ENCODE measurements around the gene PRKCH. TPM values are rescaled to one million over a fixed set of nuclear protein-coding genes. Genes with fewer than 3 reads are reported as not detected.

The PRKCH gene
- total and polyA plus RNA-seq, 2 experiments from 2014 or later: 7.1 to 11.2 TPM

DNA sequence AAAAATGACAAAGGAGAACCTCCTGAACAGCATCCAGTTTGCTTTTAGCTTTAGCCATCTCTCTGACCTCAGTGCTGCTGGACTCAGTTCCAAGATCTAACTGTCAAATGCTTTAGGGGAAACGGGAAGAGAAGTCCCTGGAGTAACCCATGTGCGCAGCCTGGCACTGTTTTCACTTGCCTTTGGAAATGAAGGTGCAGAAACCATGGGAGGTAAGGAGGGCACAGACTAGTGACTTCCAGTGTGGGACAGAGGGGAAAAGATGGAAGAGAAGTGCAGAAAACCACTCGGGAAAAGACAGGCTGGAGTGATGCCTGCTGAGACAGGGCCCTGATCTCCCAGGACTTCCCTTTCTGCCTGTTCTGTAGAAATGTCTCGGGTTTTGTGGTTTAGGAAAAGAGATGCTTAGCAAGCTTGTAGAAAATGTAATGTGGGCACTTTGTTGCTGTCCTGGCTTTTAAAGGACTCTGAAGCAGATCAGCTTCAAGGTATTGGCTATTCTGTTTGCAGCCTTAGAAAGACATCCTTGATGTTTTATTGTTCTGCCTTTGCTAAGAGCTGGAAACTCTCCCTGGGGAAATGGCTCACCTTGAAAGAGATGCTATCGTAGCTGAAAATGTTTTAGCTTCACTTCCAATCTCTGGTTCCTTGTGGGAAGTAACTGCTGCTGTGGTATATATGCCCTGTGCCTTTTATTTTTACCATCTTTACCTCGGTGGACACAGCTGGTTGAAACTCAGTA, 249.3 kb downstream of the PRKCH start:
- Histone ChIP-seq H3K9me2 (replicated peaks; ENCODE audit: insufficient read depth) (no peaks in the 10 kb centered on the region), H3K36me3 (replicated peaks; ENCODE audit: insufficient read depth, low read depth) (no peaks in the 10 kb centered on the region), H3K9me3 (ENCODE audit: low read depth) (no peaks in the 10 kb centered on the region), H4K20me1 (ENCODE audit: insufficient read depth, poor library complexity, severe bottlenecking) (no peaks in the 10 kb centered on the region), H3K4me1 (ENCODE audit: insufficient read depth) (peaks cover 41% of the 10 kb centered on the region), H3K27ac (no peak overlapping the region), H3K4me2 (no peak overlapping the region), H3K79me2 (no peaks in the 10 kb centered on the region), H3K4me3 (no peak overlapping the region), H3K27me3 (no peaks in the 10 kb centered on the region), H2AFZ (no peak overlapping the region)
- no peak for DNase-seq (ENCODE audit: low spot score)
- TF ChIP-seq EZH2 (IDR thresholded peaks at IDR 0.05; ENCODE audit: borderline replicate concordance) (no peak), EZH2phosphoT487 (IDR thresholded peaks at IDR 0.05; ENCODE audit: low read depth, severe bottlenecking, unreplicated experiment) (no peak)
- TF ChIP-seq, protein P1, sequence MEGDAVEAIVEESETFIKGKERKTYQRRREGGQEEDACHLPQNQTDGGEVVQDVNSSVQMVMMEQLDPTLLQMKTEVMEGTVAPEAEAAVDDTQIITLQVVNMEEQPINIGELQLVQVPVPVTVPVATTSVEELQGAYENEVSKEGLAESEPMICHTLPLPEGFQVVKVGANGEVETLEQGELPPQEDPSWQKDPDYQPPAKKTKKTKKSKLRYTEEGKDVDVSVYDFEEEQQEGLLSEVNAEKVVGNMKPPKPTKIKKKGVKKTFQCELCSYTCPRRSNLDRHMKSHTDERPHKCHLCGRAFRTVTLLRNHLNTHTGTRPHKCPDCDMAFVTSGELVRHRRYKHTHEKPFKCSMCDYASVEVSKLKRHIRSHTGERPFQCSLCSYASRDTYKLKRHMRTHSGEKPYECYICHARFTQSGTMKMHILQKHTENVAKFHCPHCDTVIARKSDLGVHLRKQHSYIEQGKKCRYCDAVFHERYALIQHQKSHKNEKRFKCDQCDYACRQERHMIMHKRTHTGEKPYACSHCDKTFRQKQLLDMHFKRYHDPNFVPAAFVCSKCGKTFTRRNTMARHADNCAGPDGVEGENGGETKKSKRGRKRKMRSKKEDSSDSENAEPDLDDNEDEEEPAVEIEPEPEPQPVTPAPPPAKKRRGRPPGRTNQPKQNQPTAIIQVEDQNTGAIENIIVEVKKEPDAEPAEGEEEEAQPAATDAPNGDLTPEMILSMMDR (IDR thresholded peaks at IDR 0.05; ENCODE audit: poor library complexity): no peak
- WGBS (ENCODE audit: low lambda C conversion rate, missing lambda C conversion rate): 69% methylated on average over 6 of the region's 6 CpGs

DNA sequence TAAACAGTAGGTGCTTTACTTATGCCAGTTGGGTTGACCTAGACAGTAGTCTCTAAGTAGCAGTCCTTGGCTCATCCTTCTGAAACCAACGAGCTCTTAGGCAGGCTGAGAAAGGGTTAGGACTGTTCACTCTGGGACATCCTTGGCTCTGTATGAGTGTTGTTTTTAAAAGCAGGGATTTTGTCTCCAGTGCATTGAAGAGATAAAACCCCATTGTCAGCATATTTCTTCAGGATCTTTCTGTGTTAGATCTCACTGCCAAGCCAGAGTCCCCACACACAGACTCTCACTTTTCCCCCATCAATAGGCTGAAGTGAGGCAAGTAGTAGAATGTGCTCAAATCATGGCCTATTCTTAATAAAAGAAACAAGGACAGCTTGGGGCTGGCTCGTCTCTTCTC, 250.5 kb downstream of the PRKCH start:
- no peaks in the 10 kb centered on the region for H3K9me3 ChIP-seq (ENCODE audit: low read depth)
- H3K79me2 ChIP-seq: no peaks in the 10 kb centered on the region
- 76% methylated on average over 2 of the region's 2 CpGs for WGBS (ENCODE audit: low lambda C conversion rate, missing lambda C conversion rate)
- H3K27ac ChIP-seq: no peak overlapping the region
- H2AFZ ChIP-seq: no peak overlapping the region
- DNase-seq (ENCODE audit: low spot score): no peak
- H3K4me1 ChIP-seq (ENCODE audit: insufficient read depth): peaks cover 32% of the 10 kb centered on the region
- no peak overlapping the region for H3K4me3 ChIP-seq
- no peaks in the 10 kb centered on the region for H3K27me3 ChIP-seq
- H3K36me3 ChIP-seq (replicated peaks; ENCODE audit: insufficient read depth, low read depth): no peaks in the 10 kb centered on the region
- TF ChIP-seq, protein P1 (IDR thresholded peaks at IDR 0.05; ENCODE audit: poor library complexity): no peak
- TF ChIP-seq EZH2 (IDR thresholded peaks at IDR 0.05; ENCODE audit: borderline replicate concordance) (no peak), EZH2phosphoT487 (IDR thresholded peaks at IDR 0.05; ENCODE audit: low read depth, severe bottlenecking, unreplicated experiment) (no peak)
- no peak overlapping the region for H3K4me2 ChIP-seq
- H4K20me1 ChIP-seq (ENCODE audit: insufficient read depth, poor library complexity, severe bottlenecking): no peaks in the 10 kb centered on the region
- no peaks in the 10 kb centered on the region for H3K9me2 ChIP-seq (replicated peaks; ENCODE audit: insufficient read depth)

DNA sequence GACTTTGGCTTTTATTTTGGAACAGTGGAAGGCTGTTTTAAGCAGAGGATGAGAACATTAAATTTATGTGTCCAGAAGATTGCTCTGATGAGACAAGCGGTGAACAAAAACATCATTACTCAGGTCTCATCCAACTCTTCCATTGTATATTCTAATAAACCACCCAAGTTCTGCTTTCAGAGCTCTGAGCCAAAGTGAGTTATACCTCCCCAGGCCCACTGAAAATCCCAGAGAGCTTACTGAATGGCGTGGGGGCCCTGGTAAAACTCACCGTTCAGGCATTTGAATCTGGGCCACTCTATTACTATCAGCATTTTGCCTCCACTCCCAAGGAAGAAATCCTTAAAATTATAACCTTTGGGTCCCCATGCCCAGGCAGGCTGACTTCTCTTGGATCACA, 251.9 kb downstream of the PRKCH start:
- Histone ChIP-seq H4K20me1 (ENCODE audit: insufficient read depth, poor library complexity, severe bottlenecking) (no peaks in the 10 kb centered on the region), H3K9me3 (ENCODE audit: low read depth) (no peaks in the 10 kb centered on the region), H3K9me2 (replicated peaks; ENCODE audit: insufficient read depth) (no peaks in the 10 kb centered on the region), H3K79me2 (no peaks in the 10 kb centered on the region), H3K27me3 (no peaks in the 10 kb centered on the region), H3K4me3 (no peak overlapping the region), H3K4me2 (no peak overlapping the region), H3K36me3 (replicated peaks; ENCODE audit: insufficient read depth, low read depth) (no peaks in the 10 kb centered on the region), H2AFZ (no peak overlapping the region), H3K27ac (peak overlapping the region; percentile 29), H3K4me1 (ENCODE audit: insufficient read depth) (peaks cover 21% of the 10 kb centered on the region)
- DNase-seq (ENCODE audit: low spot score): no peak
- 65% methylated on average over 3 of the region's 3 CpGs for WGBS (ENCODE audit: low lambda C conversion rate, missing lambda C conversion rate)
- no peak for TF ChIP-seq EZH2phosphoT487 (IDR thresholded peaks at IDR 0.05; ENCODE audit: low read depth, severe bottlenecking, unreplicated experiment)
- TF ChIP-seq EZH2 (IDR thresholded peaks at IDR 0.05; ENCODE audit: borderline replicate concordance): no peak
- TF ChIP-seq, protein P1 (IDR thresholded peaks at IDR 0.05; ENCODE audit: poor library complexity): no peak

Measured in hepatocyte (in vitro differentiated cells).